GM19240 (cell line): ENCODE measurements around the gene SEZ6.
"Not testable (repeated sequence)": the region's sequence is repeated elsewhere in the genome, so short reads cannot be mapped to it uniquely, and the experiment has no call there.

ENCODE experiments used
- DNase-seq: peaks from one replicate; pipeline ENCODE4 v3.0.0; 2011; ENCODE audit warnings: low spot score; ENCODE audit not compliant: insufficient read length

Gene SEZ6

DNA sequence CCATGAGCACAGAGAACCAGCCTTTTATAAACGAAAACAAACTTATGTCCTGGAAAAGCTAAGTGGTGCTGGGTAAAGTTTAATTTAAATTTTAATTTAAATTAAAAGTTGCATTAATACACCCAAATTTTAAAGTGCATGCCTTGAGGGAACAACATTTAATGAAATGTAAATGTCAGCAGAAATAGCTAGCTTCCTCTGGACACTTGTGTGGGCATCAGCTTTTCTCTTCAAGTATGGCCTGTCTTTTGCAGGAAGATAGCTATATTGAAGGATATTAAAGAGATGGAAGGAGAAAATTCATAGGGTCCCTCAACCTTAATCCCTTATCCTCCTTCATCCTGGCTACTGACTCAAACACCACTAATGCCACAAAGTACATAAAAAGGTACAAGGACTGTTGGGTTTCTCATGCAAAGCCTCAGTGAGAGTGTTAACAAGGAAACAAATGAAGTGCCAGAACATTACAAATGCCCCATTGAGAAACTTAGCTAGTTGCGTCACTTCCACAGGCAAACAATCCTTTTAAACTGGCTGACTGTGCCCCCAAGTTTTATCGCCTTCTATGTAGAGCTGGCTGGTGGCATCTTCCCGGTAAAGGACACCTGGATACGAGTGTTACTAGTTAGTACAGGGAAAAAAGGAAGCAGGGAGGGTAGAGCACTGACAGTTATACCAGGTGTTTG, 68.6 kb downstream of the SEZ6 start:
- no peak for DNase-seq

DNA sequence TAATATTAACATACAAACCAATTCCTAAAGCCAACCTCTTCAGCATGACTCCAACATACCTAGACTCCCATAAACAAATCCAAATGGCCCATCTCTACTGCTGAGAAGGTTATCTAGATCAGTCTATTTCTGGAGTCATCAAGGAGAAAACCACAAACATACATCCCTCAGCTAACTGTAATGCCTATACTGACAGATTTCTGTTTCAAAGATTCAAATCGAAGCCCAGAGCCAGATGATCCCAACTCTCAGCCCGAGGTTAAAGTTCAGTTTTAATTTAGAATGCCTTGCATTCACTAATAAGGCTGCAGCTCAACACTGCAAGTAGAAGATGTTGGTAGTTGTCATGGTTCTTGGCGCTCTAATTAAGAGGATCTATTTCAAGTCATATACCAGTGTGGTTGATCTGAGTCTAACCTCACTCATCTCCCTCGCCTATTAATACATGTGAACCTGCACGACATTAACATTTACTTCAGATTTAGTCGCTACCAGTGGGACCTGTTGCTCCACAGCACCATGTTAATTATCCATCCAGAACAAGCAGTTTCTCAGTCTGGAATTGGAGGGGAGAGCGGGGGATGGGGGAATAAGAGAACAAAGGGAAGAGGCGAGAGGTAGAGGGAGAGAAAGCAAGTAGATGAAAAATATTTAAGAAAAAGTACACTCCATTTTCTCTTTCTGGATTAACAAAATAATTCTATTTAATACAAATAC, 69.9 kb downstream of the SEZ6 start:
- no peak for DNase-seq

- not testable (repeated sequence) for DNase-seq
Observed at GRCh38 chr17:28934508-28934907, 71.3 kb downstream of the SEZ6 start.

DNA sequence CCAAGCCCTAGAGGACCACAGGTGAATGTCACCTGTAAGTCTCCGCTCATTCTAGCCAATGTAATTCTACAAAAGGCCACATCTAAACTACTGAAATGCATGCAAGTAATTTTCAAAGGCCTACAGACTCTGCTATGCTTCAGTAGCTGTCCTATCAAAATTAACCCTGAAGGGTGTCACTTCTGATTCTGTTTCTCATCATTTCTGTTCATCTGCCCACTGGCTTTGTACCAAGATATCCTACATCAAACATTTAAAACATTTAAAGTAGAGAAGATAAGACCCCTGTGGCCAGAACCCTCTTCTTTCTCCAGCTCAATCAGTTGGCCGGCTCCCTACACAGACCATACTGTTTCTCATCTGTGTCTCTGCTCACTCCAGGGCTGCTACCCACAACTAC, 76.0 kb downstream of the SEZ6 start:
- no peak for DNase-seq

GRCh38 chr17:28928061-28928460, 77.8 kb downstream of the SEZ6 start:
- no peak for DNase-seq

DNA sequence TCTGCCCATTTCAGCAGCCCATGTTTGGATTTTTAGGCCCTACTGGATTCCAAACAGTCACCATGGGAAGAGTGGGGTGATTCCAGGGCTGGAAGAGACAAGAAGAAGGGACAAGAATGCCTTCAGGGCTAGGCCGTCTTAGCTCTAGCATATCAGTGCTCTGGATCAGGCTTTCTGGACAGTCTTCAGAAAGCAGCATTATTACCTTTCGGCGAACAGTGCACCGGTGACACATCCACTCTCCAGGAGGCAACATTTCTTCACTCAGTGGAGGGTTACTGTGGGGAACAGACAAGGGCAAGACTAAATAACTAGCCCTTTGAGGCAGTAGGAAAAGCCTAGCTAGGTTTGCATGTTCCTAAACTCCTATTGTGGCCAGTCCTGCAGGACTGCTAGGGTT, 79.0 kb downstream of the SEZ6 start:
- no peak for DNase-seq

DNA sequence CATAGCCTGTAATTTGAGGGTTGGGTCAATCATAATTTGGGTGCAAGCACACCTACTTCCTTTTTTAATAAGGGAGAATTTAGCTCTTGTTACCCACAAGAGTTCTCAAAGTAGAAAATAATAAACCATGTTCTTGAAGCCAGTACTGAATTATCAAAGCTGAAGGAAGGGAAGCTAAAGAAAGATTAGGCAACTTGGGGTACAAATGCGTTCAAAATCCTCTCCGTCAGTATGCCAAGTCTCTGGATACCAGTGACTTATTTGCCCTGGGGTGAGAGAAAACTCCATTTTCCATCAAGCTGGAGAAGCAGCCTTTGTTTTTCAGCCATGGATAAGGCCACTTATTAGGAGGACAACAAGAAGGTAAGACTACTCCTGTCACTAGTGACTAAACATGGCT, 79.5 kb downstream of the SEZ6 start:
- DNase-seq = no peak

DNA sequence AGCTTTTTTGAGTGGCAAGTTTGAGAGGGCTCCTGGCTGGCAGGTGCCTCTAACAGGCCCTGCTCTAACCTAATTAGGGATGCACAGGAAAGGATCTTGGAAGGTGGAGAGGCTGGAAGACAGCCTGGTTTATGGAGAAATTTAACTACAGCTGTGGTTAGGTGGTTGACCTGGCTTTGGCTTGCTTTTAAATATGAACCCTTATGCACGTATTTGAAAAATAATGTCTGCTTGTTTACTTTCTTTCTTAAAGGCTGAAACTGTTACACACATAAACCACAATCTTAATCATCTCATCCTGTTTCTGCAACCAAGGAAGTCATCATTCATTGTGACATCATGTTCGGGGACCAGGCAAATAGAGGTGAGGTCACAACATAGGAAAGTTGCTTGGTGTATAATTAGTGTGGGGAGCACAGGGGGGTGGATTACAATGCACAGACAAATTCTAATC, 79.9 kb downstream of the SEZ6 start:
- DNase-seq = no peak

DNA sequence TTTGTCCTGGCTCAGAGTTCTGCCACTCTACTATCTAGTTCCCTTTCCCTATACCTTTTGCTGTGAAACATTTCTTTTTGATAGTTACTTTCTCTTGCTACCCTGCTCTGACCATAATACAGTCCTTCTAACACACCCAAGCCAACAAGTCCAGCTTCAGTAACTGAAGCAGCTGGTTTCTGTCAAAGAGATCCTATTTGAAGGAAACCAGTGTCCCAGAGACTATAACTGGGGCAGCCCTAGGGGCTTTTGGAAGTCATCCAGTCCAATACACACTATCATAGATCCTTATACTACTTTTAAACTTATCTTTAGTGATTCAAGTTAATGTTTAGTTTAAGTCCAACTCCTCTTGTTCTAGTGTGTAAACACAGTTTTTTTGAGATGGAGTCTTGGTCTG, 85.6 kb downstream of the SEZ6 start:
- DNase-seq = no peak

DNA sequence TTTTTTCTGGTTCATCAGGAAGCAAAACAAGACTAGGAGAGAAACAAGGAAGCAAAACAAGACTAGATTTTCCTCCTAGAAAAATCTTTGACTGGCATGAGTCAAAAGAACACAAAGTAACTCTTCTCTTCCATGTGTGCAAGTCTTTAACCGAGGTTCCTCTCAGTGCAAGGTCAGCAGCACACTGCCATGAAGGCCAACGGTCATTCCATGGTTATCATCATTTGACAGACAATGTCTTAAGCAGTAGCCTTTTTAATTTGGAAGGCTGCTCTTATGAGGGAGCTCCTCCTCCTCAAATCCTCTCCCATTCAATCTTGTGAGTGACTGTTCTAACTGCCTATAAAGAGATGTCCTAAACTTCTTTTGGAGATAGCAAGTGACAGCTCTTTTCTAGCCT, 87.5 kb downstream of the SEZ6 start:
- no peak for DNase-seq

- no peak for DNase-seq
Observed at GRCh38 chr17:28917465-28917864, 88.4 kb downstream of the SEZ6 start.

GRCh38 chr17:28917029-28917428, 88.8 kb downstream of the SEZ6 start:
- DNase-seq = no peak

DNA sequence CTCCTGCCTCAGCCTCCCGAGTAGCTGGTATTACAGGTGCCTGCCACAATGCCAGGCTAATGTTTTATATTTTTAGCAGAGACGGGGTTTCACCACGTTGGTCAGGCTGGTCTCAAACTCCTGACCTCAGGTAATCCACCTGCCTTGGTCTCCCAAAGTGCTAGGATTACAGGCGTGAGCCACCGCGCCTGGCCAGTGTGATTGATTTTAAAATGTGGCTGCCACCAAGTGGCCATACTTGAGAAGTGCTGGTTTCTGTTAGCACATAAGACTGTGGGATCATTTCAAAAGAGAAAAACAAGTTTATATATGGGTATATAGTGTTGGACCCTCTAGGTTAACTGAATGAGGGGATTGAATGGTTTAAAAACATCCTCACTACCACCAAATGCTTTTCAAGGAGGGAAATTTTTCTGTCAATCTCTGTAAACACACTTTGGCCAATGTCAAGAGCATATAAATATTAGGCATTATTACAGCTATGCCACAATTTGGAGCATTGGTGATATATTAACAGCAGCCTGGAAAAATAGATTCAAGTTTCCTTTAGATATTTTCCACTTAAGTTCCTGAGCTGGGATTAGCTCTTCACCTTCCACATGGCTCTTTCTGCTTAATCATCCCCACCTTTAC, 89.4 kb downstream of the SEZ6 start:
- DNase-seq = no peak

GRCh38 chr17:28912938-28913333, 92.9 kb downstream of the SEZ6 start:
- DNase-seq = no peak

DNA sequence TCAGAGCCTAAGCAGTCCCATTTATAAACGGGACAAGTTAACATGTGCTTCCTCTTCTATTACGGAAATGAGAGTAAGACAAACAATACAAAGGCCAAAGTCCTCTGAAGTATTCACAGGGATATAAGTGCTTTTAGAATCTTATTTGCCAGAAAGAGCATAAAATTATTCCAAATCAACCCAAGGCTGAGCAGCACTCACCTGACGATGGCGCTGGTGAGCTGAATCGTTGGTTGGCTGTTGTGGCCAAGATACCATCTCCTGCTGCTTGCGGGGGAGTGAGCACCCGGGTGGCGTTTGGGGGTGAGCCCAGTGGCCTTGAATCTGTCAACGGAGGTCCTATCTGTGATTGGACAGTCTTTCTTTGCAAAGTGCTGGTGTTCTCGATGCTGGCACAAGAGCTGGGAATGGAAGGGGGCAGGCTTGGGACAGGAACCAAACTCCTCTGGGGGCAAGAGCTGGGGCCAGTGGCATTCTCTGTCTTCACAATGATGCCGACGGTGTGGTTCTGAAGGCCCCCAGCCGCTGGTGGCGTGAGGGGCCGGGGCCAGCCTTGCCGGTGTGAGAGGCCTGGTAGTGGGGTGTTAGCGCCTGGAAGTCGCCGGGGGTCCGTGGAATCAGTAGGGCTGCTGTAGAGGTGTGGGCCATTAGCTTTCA, 93.4 kb downstream of the SEZ6 start:
- DNase-seq = no peak

GRCh38 chr17:28911411-28912045, 94.3 kb downstream of the SEZ6 start:
- DNase-seq = no peak

DNA sequence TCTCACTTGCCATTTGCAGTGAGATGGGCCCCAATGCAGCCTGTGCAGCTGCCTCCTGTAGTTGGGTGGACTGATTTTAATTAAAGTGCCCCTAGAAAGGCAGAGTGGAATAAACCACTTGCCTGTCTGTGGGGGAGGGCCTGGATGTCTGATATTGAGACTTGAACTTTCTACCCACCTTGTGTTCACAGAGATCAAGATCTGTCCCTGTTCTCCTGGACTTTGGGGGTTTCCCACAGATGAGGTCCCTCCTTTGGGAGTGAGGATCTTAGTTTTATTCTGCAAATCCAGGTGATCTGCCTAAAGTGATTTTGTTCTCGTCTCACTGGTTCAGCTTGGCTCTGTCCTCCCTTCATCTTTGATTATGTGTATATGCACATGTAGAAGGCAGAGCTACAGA, 95.3 kb downstream of the SEZ6 start:
- no peak for DNase-seq

DNA sequence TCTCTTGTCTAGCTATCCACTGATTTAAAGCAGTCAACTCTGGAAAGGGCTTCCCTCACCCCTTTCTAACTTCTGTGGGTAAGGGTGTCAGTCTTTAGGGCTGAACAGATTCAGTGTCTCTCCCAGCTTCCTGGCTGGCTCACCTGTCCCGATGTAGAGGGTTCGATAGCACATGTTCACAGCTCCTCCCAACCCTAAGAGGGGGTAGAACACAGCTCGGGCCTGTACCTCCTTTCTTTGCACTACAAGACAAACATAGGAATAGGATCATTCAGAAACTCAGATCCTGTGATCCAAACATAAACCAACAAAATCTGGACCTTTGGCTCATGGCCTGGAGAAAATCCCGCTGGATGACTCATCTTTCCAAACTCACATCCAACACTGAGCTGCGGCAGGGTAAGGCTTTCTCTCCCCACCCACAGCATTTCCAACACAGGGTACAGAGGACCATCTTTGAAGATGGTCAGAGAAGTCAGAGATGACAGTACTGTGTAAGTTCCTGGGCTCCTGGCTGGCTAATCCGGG, 97.1 kb downstream of the SEZ6 start:
- DNase-seq = no peak

GRCh38 chr17:28907709-28908475, 97.9 kb downstream of the SEZ6 start:
- no peak for DNase-seq

DNA sequence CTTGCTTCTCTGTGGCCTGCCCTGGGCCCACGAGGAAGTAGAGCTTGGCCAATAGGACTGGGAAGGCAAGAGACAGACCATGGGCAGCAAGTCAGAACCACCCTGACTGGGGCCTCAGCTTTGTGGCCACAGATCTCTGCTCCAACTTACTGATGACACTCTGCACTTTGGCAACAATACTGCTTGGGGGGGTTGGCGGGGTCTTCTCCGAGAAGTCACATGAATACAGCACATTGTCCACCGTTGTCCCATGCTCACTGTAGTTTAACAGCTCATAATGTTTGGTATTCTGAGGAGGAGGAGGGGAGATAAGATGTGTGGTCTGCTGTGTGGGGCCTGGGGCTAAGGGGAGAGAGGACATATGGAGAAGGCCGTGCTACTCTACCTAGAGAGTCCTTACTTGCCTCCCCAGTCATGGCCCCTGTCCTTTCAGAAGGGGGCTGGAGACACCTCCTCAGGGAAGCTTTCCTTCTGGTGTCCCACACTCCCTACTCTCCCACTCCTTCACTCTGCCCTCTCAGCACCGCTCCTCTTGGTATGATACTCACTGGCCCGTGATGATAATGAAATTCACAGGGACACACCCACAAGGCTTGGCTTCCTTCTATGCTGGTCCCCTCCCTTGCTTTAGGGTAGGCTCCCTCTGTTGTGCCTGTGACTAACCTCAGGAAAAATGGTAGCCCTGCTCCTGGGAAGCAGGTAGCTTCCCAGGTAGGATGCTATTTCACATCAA, 99.0 kb downstream of the SEZ6 start:
- DNase-seq = no peak
